Measurements from ENCODE around the gene MAPK8IP3. TPM values are rescaled to one million over a fixed set of nuclear protein-coding genes. Genes with fewer than 3 reads are reported as not detected.

MAPK8IP3 gene
- total RNA-seq, 2 experiments from 2014 or later, result 57.1 to 57.4 TPM

DNA sequence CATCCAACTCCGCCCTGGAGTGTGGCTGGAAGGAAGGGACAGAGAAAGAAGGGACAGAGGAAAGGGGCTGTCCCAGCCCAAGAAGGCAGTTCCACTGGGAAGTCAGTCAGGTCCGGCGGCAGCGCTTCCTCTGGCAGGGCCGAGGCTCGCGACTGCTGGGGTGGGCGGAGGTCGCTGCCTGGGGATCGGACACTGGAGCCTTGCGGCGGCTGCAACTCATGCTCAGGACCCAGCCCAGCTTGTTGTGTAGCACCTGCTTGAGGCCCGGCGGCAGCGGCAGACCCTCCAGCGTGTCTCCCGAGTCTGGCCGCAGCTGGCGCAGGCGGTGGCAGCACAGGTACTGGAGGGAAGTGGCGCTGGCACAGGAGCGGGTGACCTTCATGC, 71.0 kb downstream of the MAPK8IP3 start:
- POLR2A ChIA-PET, result interaction anchor here (0.6 kb wide), 1 partner anchor 38 kb away, joined by 6 read pairs; no protein-coding TSS in a partner anchor
- CTCF ChIA-PET, result no interaction called here

DNA sequence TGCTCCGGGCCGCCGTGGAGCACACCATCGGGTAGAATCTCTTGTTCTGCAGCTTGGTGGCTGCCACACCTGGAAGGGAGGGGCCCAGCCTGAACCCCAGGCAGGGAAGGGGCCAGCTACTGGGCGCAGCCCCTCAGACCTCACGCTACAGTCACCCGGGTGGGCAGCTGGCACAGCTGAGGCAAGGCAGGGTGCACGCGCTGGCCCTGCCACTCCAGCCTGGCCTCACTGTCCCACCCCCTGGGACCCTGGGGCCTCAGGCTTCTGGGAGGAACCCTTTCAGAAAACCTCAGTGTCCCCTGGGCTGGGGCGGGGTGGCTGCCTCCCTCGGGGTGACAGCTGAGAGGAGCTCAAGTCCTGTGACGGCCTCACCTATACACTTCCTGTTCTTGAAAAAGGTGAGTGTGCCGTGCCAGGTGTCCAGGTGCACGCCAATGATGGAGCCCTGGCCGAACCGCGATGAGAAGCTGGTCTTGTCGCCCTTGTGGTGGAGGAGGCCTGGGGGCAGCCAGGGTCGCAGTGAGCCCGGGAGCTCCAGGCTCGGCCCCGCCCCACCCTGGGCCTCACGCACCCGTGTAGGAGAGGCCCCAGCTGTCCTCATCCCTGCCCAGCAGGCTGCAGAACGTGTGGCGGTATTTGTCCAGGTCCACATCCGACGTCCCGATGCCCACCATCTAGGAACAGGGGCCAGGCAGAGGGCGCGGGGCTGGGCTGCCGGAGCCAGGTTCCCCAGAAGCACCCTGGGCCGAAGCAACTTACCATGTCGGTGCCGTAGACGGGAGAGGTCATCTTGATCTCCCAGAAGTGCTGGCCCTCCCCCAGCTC, 71.6 kb downstream of the MAPK8IP3 start:
- ChIA-PET CTCF (no interaction called here), POLR2A (interaction anchor here (0.6 kb wide), 2 partner anchors 37 to 279 kb away, joined by 6 to 9 read pairs; no protein-coding TSS in a partner anchor)

DNA sequence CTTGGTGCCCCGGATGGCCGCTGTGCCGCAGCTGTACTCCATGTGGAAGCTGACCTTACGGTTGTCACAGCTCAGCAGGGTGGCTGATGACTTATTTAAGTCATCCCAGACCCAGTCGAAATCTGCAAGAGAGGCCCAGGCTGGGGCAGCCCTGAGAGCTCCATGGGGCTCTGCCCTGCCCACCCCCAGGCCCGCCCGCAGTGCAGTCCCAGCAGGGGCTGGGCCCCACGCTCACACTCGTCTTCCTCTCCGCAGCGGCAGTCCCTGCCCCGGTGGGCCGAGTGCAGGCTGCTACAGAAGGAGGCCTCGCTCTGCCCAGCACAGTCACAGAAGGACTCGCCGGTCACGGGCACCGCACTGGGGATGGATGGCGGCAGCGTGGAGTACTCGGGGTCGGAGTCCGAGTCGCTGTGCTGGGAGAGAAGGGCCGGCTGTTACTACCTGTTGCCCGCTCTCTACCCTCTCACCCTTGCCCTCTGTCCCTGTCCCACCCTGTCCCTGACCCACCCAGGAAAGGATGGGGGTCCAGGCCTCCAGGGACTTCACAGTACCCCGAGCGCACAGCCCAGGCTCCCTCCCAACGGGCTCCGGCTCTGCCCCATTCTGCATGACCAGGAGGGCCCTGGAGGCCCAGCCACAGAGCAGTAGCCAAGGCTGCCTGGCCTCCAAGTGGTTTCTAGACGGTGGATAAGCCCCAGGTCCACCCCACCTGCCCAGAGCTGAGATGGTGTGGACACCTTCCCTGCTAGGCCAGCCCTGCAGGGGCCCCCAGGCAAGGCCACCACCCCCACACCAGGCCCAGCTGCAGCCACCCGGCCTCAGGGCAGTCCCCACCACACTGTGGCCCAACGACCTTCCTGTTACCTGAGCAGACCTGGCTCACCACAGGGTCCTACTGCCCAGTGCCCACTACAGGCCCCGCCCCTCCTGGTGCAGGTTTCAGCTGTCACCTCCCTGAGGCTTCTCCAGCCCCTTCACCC, 72.5 kb downstream of the MAPK8IP3 start:
- ChIA-PET POLR2A (interaction anchor here (0.6 kb wide), 1 partner anchor 280 kb away, joined by 9 read pairs; no protein-coding TSS in a partner anchor), CTCF (no interaction called here)

DNA sequence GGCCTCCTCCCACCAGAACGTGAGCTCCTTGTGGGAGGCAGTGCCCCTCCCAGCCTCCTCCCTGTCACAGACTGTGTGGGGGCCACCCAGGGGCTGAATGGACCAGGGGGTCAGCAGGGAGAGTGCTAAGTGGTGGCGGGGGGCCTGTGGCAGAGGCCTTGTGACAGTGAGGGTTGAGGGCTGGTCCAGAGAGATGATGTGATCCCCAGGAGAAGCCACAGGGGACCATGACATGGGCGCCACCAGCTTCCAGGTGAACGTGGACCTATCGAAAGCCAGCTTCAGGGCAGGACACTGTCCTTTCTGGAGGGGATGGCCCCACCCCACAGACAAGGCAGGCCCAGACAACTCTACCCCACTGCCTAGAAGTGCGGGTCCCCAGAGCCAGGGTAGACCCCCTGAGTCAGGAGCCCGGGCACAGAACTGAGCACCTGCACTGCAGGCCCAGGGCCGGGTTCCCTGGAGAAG, 73.3 kb downstream of the MAPK8IP3 start:
- CTCF ChIA-PET, result no interaction called here
- POLR2A ChIA-PET, result no interaction called here

DNA sequence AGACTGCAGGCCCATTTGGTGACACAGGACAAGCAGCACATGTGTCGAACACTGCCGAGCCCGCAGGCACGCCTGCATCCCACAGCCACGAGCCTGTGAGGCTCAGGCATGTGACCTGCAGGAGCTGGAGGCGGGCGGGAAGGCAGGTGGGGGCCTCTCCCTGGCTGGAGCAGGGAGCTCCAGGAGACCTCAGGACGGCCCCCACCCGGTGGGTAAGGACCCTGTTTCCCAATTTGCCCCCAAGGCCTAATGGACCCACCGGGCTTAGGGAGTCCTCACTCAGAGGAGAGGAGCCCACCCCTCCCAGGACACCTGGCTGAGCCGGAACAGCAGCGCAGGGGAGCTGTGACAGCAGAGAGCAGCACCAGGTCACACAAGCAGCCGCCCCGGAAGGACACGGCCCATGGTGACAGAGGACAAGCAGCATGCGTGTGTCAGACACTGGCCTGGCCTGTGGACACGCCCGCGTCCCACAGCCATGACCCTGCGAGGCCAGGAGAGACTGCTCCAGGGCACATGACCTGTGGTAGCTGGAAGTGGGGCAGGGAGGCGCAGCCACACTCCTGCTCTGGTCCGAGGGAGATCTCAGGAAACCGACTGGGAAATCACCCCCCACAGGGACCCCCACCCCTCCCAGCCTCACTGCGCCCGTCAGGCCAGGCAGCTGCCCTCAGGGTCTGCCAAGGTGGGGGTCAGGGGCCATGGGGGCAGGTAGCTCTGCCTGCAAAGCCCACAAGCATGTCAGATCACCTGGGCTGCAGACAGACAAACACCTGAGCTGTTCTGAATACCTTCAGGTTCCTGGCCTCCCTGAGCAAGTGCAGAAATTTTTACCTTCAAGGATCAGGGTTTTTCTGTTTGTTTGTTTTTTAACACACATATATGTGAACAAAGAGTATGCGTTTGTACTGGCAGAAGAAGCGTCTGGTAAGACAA, 74.0 kb downstream of the MAPK8IP3 start:
- POLR2A ChIA-PET, result no interaction called here

DNA sequence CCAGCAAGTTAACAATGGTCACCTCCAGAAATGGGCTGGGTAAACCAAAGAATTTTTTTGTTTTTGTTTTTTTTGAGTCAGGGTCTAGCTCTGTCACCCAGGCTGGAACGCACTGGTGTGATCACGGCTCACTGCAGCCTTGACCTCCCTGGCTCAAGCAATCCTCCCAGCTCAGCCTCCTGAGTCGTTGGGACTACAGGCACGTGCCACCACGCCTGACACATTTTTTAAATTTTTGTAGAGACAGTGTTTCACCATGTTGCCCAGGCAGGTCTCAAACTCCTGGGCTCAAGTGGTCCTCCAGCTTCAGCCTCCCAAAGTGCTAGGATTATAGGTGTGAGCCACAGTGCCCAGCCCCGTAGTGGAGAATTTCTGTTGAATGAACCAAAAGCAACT, 74.7 kb downstream of the MAPK8IP3 start:
- CTCF ChIA-PET, result no interaction called here

More for the DNA sequence above, 74.0 kb downstream of the MAPK8IP3 start:
- CTCF ChIA-PET, result interaction anchor here (0.9 kb wide), 1 partner anchor 411 kb away, joined by 3 read pairs; no protein-coding TSS in a partner anchor

DNA sequence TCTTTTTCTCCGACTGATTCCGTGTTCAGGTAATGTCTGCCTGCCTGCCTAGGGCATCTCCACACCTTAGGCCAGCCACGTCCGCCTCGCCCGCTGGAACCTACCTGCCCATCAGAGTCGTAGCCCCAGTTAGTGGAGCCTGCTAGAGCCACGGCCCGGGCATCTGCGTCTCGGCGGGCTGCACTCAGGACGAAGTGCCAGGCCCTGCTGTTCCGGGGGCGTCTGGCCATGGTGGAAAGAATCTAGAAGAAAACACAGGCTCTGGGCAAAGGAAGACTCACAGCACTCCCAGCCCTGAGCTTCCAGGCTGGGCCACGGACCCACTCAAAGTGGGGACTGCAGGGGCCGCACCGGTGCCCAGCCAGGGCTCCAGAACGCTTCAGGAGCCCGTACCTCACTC, 75.3 kb downstream of the MAPK8IP3 start:
- CTCF ChIA-PET, result no interaction called here

More for the DNA sequence above, 74.7 kb downstream of the MAPK8IP3 start:
- POLR2A ChIA-PET, result interaction anchor here (1.2 kb wide), 1 partner anchor 201 kb away, joined by 3 read pairs; the partner anchor contains the start of gene NOXO1

DNA sequence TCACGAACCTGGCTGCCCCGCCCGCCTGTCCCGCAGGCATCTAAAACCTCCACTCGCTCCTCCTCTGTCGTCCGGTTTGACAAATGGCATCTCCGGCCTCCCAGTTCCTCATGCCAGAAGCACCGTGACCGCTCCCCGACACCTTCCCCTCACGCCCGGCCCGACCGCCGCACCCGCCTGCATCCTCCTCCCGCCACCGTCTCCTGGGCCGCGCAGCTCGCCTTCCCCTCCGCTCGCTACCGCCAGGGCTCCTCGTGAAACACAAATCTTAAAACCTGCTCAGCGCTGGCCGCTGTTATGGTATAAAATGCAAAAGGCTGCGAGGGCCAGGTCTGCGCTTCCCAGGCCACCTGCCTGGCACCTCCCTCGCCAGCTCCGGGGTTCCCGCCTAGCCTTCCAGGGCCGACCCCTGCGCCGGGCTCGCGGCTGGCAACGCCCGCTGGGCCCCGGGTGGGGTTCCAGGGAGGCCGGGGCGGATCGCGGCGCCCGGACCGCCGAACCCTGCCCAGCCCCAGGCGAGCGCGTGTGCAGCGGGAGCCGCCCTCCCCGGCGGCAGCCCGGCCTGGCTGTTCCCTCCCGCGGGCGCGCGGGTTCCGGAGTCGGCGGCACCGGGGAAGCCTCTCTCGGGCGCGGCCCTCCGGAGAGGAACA, 75.9 kb downstream of the MAPK8IP3 start:
- ChIA-PET CTCF (interaction anchor here (0.7 to 1.8 kb wide), 5 partner anchors 8 to 226 kb away, joined by 3 to 19 read pairs (median 4); partner anchors contain the start of genes EME2, IGFALS, JPT2 and MRPS34), POLR2A (interaction anchor here (0.6 to 2.6 kb wide), 11 partner anchors 10 to 361 kb away, joined by 3 to 42 read pairs (median 4); partner anchors contain the start of genes EME2, FAHD1, HAGH and MAPK8IP3)

More for the DNA sequence above, 75.3 kb downstream of the MAPK8IP3 start:
- POLR2A ChIA-PET, result interaction anchor here (1.2 to 2.6 kb wide), 4 partner anchors 10 to 200 kb away, joined by 3 to 42 read pairs (median 8); partner anchors contain the start of genes EME2, MRPS34, NME3 and NOXO1

DNA sequence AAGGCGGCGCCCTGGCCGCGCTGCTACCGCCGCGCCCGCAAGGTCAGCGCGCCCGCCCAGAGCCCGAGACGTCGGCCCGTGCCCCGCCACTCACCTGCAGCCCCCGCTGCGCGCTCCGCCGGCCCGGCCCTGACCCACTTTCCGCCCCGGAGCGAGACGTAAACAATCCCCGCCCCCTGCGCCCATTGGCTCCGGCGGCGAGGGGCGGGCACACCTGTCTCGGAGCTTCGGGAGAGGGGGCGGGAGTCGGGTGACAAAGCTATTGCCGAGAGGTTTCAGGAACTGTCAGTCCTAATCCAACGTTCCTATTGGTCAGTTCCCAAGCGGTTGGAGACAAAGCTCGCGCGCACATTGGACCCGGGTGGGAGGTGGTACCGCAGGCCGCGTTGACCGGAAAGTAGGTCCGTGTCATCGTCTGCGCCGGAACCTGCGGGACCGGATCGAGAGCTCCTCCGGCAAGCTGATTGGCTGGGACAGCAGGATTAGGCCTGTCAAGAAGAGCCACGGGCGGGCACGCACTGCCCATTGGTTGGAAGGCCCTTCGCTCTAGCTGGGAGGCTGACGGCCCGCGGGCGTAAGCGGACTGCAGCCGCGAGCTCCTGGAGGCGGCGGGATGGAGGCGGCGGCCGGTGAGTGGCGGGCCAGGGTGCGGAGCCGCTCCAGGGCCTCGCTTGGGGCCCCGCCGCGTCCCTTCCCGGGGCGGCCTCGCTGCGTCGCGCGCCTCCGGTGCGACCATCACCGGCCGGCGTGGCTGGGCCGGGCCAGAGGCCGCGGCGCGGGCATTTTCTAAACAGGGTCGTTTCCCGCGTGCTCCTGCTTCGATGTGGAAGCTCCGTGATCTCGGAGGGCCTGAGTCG, 76.6 kb downstream of the MAPK8IP3 start, which contains the start of the genes NUBP2 and SPSB3:
Gene NUBP2, plus strand, starts transcription at position 553 of the 857 bp plus-strand sequence. Its CDS starts 61 bp downstream, at position 614.
Gene SPSB3, minus strand, starts transcription at position 164 of the 857 bp plus-strand sequence. CDS start 1,088 bp downstream, outside the sequence.
- ChIA-PET POLR2A (interaction anchor here (0.6 to 2.6 kb wide), 12 partner anchors 9 to 362 kb away, joined by 3 to 42 read pairs (median 6); partner anchors contain the start of genes EME2, FAHD1, HAGH and MAPK8IP3), CTCF (interaction anchor here (0.6 to 1.8 kb wide), 7 partner anchors 9 to 358 kb away, joined by 3 to 19 read pairs (median 4); partner anchors contain the start of genes EME2, IGFALS, JPT2 and MAPK8IP3)

DNA sequence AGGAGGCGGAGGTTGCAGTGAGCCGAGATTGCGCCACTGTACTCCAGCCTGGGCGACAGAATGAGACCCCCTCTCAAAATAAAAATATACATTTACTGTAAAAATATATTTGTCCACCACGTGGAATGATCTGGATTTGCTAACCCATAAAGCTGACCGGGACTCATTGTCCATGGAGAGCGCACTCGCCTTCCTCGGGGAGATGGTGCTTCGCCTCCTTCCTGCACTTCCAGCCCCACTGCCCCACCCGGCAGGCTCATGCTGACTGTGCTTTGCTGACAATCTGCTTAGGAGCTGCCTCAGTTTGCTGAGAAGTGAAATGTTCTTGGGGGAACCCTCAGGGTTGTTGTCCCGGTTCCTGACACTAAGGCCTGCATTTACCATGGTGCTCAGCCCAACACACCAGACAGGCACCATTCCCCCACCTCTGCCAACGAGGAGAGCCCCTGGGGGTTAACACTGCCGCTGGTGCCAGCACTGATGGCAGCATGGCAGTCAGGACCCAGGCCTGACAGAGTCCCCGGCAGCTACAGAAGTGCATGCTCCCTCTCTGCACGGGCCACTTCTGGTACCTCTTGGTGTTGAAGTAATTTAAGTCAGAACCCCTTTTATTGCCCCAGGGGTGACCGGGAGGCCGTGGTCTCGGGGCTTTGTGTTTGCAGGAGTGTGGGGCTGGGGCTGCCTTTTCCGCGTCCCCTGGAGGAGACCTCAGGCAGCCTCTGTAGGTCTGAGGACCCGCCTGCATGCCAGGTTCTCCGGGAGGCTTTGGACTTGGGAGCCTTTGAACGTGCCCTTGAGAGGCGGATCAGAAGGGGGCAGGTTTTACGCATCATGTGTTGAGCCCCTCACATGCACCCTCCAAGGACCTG, 79.2 kb downstream of the MAPK8IP3 start:
- ChIA-PET POLR2A (interaction anchor here (1.1 kb wide), 1 partner anchor 13 kb away, joined by 3 read pairs; no protein-coding TSS in a partner anchor), CTCF (interaction anchor here (0.6 to 1.8 kb wide), 3 partner anchors 355 to 1784 kb away, joined by 3 to 4 read pairs (median 4); no protein-coding TSS in a partner anchor)

DNA sequence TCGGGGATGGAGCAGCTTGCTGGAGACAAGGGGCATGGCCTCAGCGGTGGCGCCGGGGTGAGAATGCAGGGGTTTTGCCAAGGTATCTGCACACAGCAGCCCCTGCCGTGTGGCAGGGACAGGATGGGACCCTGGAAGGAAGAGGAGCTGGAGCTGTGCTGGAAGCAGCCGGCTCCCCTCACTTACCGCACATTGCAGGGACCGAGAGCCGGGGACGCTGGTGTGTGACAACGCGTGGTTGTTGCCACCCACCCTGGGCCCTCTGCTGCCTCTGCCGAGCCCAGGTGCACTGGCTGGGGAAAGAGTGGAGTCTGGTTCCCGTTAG, 79.8 kb downstream of the MAPK8IP3 start:
- CTCF ChIA-PET, result interaction anchor here (1.1 kb wide), 1 partner anchor 1042 kb away, joined by 4 read pairs; no protein-coding TSS in a partner anchor
- POLR2A ChIA-PET, result interaction anchor here (1.1 kb wide), 1 partner anchor 14 kb away, joined by 3 read pairs; no protein-coding TSS in a partner anchor

DNA sequence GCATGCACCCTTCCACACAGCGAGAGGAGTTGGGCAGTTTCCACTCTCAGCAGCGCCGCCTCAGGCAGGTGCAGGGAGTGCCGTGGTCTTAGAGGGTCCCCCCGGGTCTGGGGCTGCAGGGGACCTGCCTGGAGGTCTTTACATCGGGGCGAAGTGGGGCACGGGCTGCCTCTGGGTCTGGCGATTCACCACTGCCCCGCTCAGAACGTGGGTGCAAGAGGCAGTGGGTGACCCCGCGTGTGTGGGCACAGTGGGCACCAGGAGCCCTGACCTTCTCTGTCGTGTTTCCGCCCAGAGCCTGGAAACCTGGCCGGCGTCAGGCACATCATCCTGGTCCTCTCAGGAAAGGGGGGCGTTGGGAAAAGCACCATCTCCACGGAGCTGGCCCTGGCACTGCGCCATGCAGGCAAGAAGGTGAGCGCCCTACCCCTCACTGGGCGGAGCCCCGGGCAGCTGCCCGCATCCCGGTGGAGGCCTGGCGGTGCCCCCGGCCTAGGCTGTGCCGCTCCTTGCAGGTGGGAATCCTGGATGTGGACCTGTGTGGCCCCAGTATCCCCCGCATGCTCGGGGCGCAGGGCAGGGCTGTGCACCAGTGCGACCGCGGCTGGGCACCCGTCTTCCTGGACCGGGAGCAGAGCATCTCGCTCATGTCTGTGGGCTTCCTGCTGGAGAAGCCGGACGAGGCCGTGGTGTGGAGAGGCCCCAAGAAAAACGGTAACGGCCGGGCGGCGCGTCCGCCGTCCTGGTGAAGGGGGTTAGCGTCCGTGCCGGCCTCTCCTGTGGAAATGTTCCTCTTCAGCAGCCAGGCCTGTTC, 80.5 kb downstream of the MAPK8IP3 start:
- ChIA-PET POLR2A (no interaction called here), CTCF (no interaction called here)

DNA sequence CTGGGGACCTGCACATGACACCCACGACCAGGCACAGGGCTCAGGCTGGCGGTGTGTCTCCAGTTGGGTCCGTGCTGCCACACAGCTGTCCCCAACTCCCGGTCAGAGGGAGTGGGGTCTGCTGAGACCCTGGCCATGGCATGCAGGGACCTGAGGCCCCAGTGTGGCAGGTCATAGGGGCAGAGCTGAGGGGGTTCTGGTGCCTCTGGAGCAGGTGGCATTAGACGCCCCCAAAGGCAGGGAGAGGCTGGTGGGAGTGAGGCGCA, 81.0 kb downstream of the MAPK8IP3 start:
- POLR2A ChIA-PET, result no interaction called here
- CTCF ChIA-PET, result no interaction called here

DNA sequence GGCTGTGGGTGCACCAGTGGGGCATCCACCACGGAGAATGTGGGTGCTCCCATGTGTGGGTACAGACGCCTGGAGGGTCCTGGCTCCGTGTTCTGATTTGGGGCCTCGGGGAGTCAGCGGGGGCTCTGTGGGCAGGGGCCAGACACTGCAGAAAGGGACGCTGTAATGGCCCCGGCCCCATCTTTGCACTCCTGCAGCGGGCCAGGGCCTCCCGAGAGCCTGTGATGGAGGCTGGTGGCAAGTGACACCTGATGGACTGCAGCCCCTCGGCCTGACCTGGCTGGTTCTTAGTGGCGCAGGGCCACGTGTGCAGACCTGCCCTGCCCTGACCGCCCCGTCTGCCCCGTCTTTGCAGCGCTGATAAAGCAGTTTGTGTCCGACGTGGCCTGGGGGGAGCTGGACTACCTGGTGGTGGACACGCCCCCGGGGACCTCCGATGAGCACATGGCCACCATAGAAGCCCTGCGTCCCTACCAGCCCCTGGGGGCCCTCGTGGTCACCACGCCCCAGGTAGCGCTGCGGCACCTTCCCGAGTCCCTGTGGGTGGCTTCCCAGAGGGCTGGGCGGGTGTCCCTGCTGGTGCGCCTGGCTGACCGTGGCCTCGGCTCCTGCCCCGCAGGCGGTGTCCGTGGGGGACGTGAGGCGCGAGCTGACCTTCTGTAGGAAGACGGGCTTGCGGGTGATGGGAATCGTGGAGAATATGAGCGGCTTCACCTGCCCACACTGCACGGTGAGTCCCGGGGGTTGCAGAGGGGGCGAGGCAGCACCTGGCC, 81.5 kb downstream of the MAPK8IP3 start:
- ChIA-PET POLR2A (no interaction called here), CTCF (no interaction called here)
